Breast epithelium (tissue), 4 donors: ENCODE data around the gene HECTD4. TPM values are rescaled to one million over a fixed set of nuclear protein-coding genes. Genes with fewer than 3 reads are reported as not detected.

Experiments
- DNase-seq, 2 donors: peaks; one replicate each; pipeline ENCODE4 v3.0.0-alpha.2; 2019; ENCODE audit warnings: low spot score in 2 of 2
- H3K27ac ChIP-seq, 2 donors: fragments of 200-600 bp; sonication (generic) in 1 of 2; one replicate each; pipeline ENCODE4 v1.5.1; 2016 to 2019; ENCODE audit warnings: mild to moderate bottlenecking in 1 of 2
- H3K27me3 ChIP-seq, 2 donors: fragments of 200-600 bp; sonication (generic) in 1 of 2; one replicate each; pipeline versions ENCODE4 v1.5.1 to v1.6.0; 2017 to 2019; ENCODE audit warnings: control low read depth in 1 of 2, mild to moderate bottlenecking in 1 of 2
- H3K36me3 ChIP-seq: fragments of 200-600 bp; one replicate; pipeline ENCODE4 v1.5.1; 2019
- H3K4me1 ChIP-seq, 2 donors: fragments of 200-600 bp; sonication (generic); one replicate each; pipeline ENCODE4 v1.5.1; 2016 to 2019; ENCODE audit warnings: control low read depth in 1 of 2
- H3K4me3 ChIP-seq, 3 donors: fragments of 200-600 bp; sonication (generic); 1 replicate in 2 of 3; 2 replicates in 1 of 3; pipeline ENCODE4 v1.5.1; 2016 to 2019; ENCODE audit warnings: mild to moderate bottlenecking in 3 of 3, moderate library complexity in 2 of 3
- H3K9me3 ChIP-seq, 2 donors: fragments of 200-600 bp; sonication (generic) in 1 of 2; one replicate each; pipeline ENCODE4 v1.5.1; 2016 to 2019; ENCODE audit warnings: control low read depth in 1 of 2
- POLR2A ChIP-seq: fragments of 450-650 bp; IDR thresholded peaks from one replicate; pipeline ENCODE4 v1.6.1; 2016; ENCODE audit warnings: antibody characterized with exemption, mild to moderate bottlenecking, moderate library complexity
- POLR2AphosphoS5 ChIP-seq, 3 donors: sonication (generic); formaldehyde crosslinking; IDR thresholded peaks; one replicate each; pipeline ENCODE4 v1.6.1; 2017; ENCODE audit warnings: antibody characterized with exemption in 3 of 3
- intact Hi-C: fragments of 100-400 bp; cut with DNase I; formaldehyde crosslinking; loops from one replicate; pipeline ENCODE4 v1.15.1; 2023; ENCODE audit warnings: low total_unique reads
- total RNA-seq, 3 donors: library from RNA; depleted of rRNA; stranded (reverse); fragments of >200 nt; gene quantifications; one replicate each; pipeline ENCODE4 v1.1.0, GENCODE V29; 2016
- TF ChIP-seq, protein P1 (sequence below), 3 donors: fragments of 450-650 bp; IDR thresholded peaks; one replicate each; pipeline ENCODE4 v1.5.1; 2016 to 2017; ENCODE audit warnings: antibody characterized with exemption in 3 of 3, mild to moderate bottlenecking in 3 of 3, moderate library complexity in 3 of 3

Gene HECTD4
- total RNA-seq, 3 donors from 2014 or later, result 37.6 to 57.4 (median 49.5) TPM

DNA sequence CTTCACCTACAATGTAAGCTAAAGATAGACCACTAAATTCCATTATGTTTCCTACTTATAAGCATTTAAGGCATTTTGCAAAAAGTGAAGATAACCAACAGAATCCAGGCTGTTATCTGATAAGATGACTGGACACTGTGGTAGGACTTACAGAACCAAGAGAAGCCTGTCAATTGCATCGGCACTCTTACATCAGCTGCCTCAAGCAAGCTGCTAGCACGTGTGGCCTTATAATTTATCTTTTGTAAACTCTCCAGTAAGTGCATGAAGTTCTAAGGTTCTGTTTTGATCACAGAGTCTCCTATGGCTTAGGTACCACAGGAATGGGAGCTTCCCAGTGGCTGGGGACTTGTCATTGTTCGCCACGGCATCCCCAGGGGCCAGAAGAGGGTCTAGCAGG is 168.2 kb downstream of the HECTD4 start:
- no peaks in the 10 kb centered on the region for H3K4me1 ChIP-seq
- no peak overlapping the region for H3K27ac ChIP-seq
- no peaks in the 10 kb centered on the region for H3K9me3 ChIP-seq
- intact Hi-C loops, result no loop called here
- DNase-seq, result no peak
- H3K36me3 ChIP-seq, result peaks cover 29% of the 10 kb centered on the region
- no peaks in the 10 kb centered on the region for H3K27me3 ChIP-seq
- TF ChIP-seq POLR2AphosphoS5 (IDR thresholded peaks at IDR 0.05) (no peak), POLR2A (no peak)
- TF ChIP-seq, protein P1, sequence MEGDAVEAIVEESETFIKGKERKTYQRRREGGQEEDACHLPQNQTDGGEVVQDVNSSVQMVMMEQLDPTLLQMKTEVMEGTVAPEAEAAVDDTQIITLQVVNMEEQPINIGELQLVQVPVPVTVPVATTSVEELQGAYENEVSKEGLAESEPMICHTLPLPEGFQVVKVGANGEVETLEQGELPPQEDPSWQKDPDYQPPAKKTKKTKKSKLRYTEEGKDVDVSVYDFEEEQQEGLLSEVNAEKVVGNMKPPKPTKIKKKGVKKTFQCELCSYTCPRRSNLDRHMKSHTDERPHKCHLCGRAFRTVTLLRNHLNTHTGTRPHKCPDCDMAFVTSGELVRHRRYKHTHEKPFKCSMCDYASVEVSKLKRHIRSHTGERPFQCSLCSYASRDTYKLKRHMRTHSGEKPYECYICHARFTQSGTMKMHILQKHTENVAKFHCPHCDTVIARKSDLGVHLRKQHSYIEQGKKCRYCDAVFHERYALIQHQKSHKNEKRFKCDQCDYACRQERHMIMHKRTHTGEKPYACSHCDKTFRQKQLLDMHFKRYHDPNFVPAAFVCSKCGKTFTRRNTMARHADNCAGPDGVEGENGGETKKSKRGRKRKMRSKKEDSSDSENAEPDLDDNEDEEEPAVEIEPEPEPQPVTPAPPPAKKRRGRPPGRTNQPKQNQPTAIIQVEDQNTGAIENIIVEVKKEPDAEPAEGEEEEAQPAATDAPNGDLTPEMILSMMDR (IDR thresholded peaks at IDR 0.05), result no peak
- H3K4me3 ChIP-seq, result no peak overlapping the region

DNA sequence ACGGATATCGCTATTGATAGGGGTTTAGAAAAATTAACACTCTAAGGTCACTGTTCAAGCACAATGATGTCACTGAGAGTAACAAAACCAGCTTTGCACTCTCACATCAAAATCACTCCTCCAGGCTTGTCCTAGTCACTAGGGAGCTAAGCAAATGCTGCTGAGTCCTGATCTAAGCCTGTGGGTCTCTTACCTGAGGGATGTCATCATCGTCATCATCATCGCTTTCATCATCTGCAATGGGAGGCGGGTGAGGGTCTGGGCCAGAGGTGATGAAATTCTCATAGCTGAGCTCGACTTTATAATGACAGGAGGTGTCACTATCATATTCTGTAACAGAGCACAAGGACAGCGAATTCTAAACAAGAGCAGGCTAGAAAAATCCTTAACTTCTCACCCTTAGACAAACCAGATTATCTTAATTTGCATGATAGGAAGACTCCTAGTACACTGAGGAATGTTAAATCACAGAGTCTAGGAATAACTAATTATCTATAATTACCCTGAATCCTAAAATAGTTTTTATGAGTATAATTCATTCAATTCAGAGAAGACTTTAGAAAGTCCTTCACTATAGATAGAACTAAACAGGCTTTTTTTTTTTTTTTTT is 173.8 kb downstream of the HECTD4 start:
- H3K27me3 ChIP-seq, result no peaks in the 10 kb centered on the region
- H3K4me1 ChIP-seq, result no peaks in the 10 kb centered on the region
- no peak for DNase-seq
- no peak overlapping the region for H3K4me3 ChIP-seq
- peaks cover 21% of the 10 kb centered on the region for H3K36me3 ChIP-seq
- intact Hi-C loops, result no loop called here
- TF ChIP-seq, protein P1 (IDR thresholded peaks at IDR 0.05), result no peak
- no peak for TF ChIP-seq POLR2A
- no peak for TF ChIP-seq POLR2AphosphoS5 (IDR thresholded peaks at IDR 0.05)
- H3K27ac ChIP-seq, result no peak overlapping the region
- no peaks in the 10 kb centered on the region for H3K9me3 ChIP-seq

DNA sequence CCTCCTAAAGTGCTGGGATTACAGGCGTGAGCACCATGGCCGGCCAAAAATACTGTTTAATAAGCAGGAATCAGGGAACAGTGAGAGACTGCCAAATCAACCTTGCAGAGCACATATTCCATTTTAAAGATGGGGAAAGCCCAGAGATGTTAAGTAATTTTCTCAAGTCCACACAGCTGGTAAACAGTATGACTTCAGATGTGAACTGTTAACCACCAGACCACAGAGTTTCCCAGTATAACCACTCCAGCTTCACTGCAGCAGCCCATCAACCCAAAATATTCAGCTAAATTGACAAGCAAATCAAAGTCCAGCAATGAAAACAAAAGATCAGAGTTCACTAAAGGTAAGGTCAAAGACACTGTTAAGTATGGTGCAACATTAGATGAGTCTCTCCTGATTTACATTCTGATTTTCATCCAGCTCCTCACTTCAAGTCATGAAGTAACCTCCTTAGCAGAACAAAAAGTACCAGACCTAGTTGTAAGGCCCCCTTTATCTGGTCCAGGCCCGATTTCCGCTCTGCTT is 174.8 kb downstream of the HECTD4 start:
- DNase-seq, result no peak
- intact Hi-C loops, result no loop called here
- Histone ChIP-seq H3K9me3 (no peaks in the 10 kb centered on the region), H3K4me3 (no peak overlapping the region), H3K27ac (no peak overlapping the region), H3K4me1 (no peaks in the 10 kb centered on the region), H3K36me3 (peaks cover 21% of the 10 kb centered on the region), H3K27me3 (no peaks in the 10 kb centered on the region)
- TF ChIP-seq, protein P1 (IDR thresholded peaks at IDR 0.05), result no peak
- TF ChIP-seq POLR2A, result no peak
- no peak for TF ChIP-seq POLR2AphosphoS5 (IDR thresholded peaks at IDR 0.05)

DNA sequence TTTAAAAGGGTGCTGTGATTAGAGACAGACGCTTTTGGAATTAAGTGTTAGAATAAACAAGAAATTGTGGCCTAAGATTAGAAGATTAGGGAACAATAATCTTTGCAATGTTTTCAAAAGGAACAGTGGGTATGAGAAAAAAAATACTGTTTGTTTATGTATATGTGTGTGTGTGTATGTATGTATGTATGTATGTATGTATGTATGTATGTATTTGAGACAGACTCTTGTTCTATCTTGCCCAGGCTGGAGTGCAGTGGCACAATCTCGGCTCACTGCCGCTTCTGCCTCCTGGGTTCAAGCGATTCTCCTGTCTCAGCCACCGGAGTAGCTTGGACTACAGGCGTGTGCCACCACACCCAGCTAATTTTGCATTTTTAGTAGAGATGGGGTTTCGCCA is 175.3 kb downstream of the HECTD4 start:
- H3K27me3 ChIP-seq, result no peaks in the 10 kb centered on the region

DNA sequence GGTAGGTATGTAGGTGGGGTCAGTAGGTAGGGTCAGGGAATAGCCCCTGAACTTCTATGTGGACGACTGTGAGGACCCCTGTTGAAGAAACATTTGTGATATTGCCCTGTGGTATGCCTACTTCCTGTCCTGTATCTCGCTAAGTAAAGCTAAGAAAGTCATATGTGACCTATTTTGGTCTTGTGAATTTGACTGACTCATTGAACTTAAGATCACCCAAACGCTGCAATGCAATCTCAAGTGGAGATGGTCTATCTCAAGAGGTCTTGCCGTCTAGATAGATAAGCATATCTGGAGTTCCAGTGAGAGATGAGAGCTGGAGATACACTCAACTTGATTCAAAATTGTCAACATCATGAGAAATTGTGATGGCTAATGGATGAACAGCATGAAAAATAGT is 183.1 kb downstream of the HECTD4 start:
- H3K4me3 ChIP-seq, result no peak overlapping the region
- DNase-seq, result no peak
- no peaks in the 10 kb centered on the region for H3K27me3 ChIP-seq
- H3K36me3 ChIP-seq, result no peaks in the 10 kb centered on the region
- no peaks in the 10 kb centered on the region for H3K9me3 ChIP-seq
- intact Hi-C loops, result no loop called here
- H3K27ac ChIP-seq, result no peak overlapping the region
- H3K4me1 ChIP-seq, result no peaks in the 10 kb centered on the region
- TF ChIP-seq, protein P1 (IDR thresholded peaks at IDR 0.05), result no peak
- no peak for TF ChIP-seq POLR2A
- TF ChIP-seq POLR2AphosphoS5 (IDR thresholded peaks at IDR 0.05), result no peak

More for the DNA sequence above, 175.3 kb downstream of the HECTD4 start:
- H3K4me3 ChIP-seq, result no peak overlapping the region
- H3K36me3 ChIP-seq, result peaks cover 19% of the 10 kb centered on the region
- intact Hi-C loops, result no loop called here
- H3K9me3 ChIP-seq, result no peaks in the 10 kb centered on the region
- DNase-seq, result no peak
- TF ChIP-seq POLR2A (no peak), POLR2AphosphoS5 (IDR thresholded peaks at IDR 0.05) (no peak)
- TF ChIP-seq, protein P1 (IDR thresholded peaks at IDR 0.05), result no peak
- H3K27ac ChIP-seq, result no peak overlapping the region
- H3K4me1 ChIP-seq, result no peaks in the 10 kb centered on the region
